Measurements from ENCODE around the gene ZNRF2.
A peak's percentile ranks its signal among the peaks of the same experiment; 100 is the strongest.
"Not testable (repeated sequence)": the region's sequence is repeated elsewhere in the genome, so short reads cannot be mapped to it uniquely, and the experiment has no call there.

Gene ZNRF2

DNA sequence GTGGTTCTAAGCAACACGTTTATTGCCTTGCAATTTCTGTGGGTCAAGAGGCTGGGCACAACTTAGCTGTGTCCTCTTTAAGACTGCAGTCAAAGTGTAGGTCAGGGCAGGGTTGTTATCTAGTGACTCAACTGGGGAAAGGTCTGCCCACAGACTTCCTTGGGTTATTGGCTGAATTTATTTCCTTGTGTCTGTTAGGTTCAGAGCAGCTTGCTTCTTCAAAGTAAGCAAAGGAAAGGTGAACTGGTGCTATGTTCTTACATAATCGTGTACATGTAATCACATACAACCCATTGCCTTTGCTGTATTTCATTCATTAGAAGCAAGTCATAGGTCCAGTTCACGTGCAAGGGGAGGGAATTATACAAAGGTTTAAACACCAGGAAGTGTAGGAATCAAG is 5.9 kb downstream of the ZNRF2 start:
- DNase-seq (ENCODE audit: low spot score), result not testable (repeated sequence)

DNA sequence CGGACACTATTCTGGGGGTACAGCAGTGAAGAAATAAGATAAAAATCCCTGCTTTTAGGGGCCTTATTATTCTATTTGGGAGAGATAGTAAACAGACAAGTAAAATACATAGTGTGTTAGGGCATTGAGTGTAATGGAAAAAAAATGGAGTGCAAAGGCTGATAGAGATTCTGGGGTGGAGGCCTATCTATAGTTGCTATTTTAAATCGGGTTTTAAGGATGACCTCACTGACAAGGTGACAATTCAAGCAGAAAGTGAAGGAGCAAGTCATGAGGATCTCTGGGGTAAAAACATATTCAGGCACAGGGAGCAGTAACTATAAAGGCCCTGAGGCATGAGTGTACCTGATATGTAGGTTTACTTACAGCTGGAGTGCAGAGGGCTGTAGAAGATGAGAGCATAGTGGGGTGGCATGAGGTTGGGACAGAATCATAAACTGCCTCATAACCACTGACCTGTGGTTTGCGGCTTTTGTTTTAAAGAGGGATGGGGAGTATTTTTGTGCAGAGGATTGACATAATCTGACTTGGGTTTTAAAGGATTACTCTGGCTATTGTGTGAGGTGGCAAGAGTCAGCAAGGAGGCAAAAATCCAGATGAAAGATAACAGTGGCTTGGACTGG is 8.1 kb downstream of the ZNRF2 start:
- DNase-seq (ENCODE audit: low spot score), result not testable (repeated sequence)

DNA sequence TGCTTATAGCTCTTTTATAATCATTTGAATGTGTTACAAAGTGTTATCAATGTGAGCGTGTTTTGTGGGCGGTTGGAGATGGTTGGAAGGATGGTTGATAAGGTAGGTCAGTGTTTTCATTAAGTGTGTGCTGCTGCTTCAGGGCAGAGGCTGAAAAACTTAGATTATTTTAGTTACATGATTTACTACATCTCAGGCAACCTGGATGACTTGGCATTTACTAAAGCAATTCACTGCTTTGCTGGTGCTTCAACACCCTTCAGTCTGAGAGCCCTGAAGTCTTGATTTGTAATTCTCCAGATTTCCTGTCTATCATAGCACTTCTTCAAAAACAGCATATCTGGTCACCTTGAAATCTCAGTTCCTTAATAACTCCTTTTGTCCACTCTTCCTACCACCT is 11.9 kb downstream of the ZNRF2 start:
- not testable (repeated sequence) for DNase-seq (ENCODE audit: low spot score)

DNA sequence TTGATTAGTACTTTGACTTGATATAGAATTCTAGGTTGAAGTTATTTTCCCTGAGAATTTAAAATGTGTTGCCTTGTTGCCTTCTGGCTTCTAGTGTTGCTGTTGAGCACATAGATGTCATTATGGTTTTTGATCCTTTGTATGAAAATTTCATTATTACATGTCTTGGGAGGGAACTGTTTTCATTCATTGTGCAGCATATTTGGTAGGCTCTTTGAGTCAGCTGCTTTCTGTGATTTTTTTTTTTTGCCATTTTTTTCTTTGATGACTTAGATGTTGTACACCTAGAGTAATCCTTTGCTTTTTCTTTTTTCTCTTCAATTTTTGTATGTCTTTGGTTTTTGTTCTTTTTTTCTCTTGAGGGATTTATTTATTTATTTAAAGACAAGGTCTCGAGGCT is 13.1 kb downstream of the ZNRF2 start:
- not testable (repeated sequence) for DNase-seq (ENCODE audit: low spot score)

DNA sequence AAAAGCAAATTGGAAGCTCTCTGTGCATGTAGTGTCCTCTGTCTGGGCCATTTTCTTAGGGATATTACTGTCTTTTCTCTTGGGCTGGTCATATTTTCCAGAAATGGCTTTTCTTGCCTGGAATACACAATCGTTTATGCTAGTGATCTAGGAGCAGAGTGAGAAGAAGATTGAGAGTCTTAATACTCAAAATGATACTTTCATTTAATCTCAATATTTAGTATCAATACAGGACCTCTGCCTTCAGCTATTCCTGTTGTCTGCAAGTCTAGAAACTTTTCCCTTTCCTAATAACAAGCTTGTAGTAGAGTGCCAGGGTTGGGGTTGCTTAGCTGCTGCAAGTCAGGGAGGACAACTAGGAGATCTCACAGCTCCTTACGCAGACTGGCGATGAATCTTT is 14.0 kb downstream of the ZNRF2 start:
- DNase-seq (ENCODE audit: low spot score), result not testable (repeated sequence)

DNA sequence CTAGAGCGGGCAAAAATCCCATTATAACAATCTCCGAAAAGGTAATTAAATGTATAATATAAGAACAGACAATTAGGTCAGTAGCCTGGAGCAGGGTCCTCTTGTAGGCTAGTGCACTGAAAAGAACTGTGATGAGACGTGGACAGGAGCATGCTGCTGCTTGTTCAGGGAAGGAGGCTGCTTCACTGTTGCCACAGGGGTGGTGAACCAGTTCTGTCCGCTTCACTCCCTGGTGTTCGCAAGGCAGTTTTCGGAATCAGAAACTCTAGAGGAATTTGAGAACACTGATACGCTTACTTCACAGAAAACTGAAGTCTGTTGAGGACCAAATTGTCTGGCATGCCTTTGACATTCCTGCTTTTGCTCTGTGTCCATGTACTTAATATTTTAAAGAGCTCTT is 17.4 kb downstream of the ZNRF2 start:
- no peak for DNase-seq (ENCODE audit: low spot score)

DNA sequence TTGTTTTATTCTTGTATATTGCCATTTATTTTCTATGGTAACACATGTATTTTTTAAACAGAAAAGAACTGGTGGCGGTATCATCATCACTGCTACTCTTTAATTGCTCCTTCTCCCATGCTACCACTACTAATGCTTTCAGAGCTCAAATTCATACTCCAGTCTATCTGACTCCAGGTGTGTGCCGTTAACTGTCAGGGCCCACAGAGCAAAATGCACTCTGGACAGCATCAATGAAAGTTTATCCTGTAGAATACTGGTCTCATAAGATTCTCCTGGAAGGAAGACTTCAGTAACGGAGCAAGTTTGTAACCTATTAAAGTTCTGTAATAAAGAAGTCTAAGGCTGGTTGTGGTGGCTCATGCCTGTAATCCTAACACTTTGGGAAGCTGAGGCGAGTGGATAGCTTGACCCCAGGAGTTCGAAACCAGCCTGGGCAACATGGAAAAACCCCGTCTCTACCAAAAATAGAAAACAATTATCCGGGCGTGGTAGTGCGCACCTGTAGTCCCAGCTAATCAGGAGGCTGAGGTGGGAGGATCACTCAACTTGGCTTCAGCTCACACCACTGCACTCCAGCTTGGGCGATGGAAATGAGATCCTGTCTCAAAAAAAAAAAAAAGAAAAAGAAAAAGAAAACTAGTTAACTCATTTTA is 18.4 kb downstream of the ZNRF2 start:
- DNase-seq (ENCODE audit: low spot score), result no peak

DNA sequence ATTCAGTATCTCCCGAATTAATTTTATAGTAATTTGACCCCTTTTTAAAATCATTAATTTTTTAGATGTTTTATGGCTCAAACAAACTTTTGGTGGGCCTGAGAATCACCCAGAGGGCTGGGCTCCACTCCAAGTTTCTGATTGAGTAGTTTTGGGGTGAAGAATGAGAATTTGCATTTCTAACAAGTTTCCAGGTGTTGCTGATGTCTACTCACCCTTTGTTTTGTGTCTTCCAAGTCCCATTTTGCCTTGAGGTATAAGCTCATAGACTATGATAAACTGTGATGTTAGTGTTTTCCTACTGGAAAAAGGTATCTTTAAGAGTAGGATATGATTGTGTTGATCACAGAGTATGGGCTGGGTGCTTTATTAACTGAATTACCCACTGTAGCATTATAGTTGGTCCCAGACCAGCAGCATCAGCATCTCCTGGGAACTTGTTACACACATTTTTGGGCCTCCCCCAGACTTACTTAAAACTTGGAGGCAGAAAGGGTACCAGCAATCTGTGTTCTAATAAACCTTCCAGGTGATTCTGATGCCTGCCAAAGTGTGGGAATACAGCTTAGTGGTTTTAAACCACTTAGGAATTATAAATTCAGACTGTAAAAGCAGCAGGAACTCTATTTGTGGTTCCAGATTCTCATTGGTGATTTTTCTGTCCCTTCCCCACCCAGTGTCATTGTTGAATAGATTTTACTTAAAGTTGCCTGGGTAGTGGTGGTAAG is 19.1 kb downstream of the ZNRF2 start:
- DNase-seq (ENCODE audit: low spot score), result no peak

DNA sequence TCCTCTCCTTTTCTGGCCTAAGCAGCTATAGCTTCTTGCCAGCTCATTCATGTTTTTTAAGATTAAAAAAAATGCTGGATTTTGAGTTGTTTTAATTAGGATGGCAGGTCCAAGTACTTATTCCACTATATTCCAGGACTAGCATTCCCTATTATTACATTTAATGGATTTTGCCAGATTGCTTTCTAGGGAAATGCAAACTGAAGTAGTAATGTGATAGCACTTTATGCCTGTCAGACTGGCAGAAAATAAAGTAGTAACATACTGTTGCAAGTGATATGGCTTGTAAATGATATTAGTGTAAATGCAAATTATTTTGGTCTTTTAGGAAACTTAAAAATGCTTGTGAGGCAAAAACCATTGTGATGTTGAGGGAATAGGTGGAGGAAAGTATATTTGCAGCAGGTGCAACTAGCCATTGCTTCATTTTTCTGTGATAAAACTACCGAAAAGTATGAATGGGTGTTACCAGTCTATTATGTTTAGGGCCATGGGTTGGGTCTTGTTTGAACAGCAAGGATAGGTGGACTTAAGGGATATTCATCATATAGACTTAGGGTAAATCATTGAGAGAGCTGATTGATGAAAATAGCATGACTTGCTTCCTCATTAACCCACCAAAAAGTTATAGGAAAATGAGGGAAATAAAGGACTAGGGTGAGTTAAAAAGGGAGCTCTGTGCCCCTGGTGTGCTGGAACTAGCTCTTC is 19.9 kb downstream of the ZNRF2 start:
- no peak for DNase-seq (ENCODE audit: low spot score)

DNA sequence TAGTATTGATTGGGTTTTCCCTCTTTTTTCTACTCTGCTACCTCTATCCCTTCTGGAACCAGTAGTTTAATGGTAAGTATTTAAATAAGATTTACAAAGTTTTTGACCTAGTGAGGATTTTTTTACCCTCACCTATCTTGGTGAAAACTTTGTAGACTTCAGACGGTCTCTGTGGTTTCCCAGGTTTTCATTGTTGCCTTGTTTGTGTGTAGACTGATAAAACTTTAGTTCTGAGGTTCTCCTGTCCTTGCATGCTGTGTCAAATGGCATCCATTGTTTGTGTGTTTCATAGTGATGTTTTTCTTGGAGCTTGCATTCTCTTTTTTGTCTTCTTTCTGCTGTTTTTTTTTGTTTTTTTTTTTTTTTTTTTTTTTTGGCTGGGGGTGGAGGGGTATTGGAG is 22.6 kb downstream of the ZNRF2 start:
- DNase-seq (ENCODE audit: low spot score), result no peak

DNA sequence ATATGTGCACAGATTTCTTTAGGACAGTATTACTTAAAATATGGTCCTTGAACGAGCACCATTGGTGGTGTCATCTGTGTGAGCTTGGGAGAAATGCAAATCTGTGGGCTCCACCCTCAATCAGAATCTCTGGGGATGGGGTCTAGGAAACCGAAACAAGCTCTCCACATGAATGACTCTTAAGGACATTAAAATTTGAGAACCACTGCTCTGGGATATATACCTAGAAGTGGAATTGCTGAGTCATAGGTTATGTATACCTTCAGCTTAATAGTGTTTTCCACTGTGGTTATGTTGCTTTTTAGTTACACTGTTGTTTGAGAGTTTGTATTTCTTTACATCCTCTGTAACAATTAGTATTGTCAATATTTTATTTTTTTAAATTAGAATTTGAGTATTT is 24.0 kb downstream of the ZNRF2 start:
- DNase-seq (ENCODE audit: low spot score), result no peak

DNA sequence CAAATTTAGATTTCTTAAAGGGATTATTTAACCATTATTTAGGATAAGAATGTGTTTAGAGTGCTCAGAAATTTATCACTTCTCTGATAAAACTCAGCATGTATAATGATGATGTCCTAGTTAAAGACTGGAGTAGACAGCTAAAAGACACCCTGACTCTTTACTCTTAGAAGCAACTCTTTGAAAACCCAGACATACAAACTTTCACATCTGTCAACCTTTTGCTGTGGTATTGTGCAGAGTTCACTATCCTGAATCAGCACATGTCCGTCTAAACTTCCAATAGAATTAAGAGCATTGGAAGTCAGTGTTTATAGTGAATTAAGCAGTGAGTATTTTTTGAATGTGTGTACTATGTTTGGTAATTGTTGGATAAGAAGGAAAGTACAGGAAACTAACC is 24.9 kb downstream of the ZNRF2 start:
- no peak for DNase-seq (ENCODE audit: low spot score)

DNA sequence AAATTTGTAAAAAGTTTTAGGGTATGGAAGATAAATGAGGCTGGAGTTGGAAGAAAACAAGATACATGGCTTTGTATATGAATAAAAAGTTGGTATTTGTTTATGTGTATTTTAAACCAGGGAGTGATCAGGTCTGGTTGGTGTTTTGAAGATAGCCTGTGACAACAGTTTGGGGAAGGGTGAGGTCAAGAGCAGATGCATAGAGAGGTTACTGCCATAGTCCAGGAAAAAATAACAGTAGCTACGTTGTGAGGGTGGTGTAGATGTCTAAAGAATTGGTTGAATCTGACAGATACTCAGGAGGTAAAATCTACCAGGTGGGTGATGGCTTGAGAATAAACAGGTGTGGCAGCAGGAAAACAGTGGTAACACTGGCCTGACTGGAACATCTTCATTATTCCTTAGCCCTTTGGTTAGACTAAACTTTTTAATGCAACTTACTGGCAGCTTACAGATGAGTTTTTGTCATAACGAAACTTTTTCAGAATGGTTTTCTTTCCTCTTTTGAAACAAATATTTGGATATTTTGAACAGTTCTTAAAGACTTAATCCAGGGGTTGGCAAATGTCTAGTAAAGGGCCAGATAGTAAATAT is 25.5 kb downstream of the ZNRF2 start:
- no peak for DNase-seq (ENCODE audit: low spot score)

DNA sequence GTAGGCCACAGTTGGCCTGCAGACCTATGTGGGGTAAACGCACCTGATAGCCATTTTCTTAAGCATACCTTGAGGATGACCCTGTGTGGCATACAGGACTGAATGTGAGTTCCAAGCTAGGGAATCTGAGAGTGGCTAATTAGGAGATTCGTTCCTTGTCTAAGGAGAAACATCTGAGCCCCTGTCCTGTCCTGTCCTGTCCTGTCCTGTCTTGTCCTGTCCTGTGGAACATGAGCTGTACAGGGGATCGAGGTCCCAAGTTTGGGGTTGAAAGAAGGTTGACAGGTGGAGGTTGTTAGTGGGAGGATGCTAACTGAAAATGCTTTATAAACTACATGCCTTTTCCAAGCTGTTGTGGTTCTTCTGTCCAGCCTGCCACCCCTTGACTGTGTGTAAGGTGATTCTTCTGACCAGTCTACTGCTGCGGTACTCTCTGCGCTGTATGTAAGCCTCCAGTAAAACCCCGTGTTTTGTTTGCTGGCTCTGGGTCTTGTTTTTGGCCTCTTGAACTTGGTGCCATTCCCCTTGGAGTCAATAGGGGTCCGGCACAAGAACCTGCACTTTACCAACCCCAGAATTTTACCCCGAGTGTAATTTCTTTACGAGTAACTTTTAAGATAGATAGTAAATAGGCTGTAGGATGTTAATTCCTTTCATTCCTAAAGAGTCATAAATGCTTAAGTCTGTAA is 26.4 kb downstream of the ZNRF2 start:
- no peak for DNase-seq (ENCODE audit: low spot score)

DNA sequence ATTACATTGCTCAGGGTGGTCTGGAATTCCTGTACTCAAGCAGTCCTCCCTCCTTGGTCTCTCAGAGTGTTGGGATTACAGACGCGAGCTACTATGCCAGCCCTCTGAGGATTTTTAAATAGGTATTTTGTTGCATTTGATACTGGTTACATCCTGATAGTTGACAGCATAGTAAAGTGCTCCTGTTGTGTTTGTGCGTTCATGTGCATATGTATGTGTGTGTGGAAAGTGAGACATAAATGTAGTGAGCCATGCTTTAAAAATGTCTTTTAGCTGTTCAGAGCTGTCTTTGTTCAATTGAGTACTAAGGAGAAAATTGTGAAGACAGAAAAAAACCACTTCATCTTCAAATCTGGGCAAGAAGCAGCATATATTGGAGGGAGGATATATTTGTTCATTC is 27.8 kb downstream of the ZNRF2 start:
- no peak for DNase-seq (ENCODE audit: low spot score)

DNA sequence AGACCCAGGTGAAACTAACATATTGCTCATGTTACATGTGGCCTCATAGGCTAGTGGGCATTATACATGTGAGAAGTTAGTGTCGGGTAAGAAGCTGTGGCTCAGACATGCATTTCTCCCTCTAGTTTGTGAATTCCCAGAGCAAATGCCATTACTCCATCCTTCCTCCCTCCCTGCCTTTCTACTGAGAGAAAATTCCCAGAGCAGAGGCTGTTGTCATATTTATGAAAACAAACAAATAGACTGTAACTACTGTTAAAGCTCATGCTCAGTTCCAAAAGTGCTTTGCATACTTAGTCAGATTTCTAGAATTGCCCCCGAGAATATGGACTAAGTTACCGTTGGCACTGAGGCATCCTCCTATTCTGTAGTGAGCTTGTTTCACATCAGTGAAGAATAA is 29.0 kb downstream of the ZNRF2 start:
- DNase-seq (ENCODE audit: low spot score), result no peak

DNA sequence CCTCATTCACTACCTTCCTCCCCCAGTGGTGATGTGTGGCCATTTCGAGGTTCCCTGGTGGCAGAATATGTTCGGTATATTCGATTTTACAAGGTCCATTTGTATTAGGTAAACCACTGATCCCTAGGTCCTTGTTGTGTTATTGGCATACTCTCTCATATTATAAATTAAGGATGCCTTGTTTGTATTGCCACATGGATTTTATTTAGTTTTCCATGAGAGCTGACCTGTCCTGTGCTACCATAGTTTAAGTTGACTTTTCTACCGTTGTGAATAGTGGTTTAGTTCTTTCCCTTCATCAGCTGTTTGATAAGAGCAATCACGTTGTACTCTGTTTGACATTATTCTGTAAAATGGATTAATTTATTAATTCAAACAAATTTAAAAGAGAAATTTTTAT is 29.4 kb downstream of the ZNRF2 start:
- no peak for DNase-seq (ENCODE audit: low spot score)

DNA sequence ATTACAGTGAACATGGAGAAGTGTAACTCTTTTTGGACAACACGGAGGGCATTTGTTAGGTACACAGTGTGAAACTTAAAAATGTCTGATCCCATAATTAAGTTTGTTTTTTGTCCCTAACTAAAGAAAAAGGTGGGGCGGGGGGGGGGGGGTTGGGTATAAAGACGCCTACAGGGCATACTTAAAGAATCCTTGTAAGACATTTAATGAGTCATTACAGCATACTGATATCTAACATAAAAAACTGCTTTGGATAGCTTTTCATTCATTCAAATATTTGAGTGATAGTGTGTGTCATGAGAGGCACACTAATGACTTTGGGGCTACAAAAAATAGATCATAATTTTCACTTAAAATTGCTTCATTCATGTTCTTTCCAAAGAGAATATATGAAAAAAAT is 31.2 kb downstream of the ZNRF2 start:
- DNase-seq (ENCODE audit: low spot score), result no peak

DNA sequence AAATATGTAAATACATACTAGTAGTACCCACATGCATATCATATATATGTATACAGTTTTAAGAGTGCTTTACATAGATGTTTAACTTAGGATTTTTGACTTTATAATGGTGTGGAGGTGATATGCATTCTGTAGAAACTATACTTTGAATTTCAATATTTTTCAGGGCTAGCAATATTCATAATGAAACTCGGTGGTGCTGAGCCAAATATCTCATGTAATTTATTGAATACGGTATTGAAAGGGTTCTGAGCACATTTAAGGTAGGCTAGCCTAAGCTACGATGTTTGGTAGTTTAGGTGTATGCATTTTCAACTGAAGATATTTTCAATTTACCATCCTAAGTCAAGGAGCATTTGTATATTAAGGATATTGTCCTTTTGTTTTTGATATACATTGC is 36.0 kb downstream of the ZNRF2 start:
- DNase-seq (ENCODE audit: low spot score), result no peak

DNA sequence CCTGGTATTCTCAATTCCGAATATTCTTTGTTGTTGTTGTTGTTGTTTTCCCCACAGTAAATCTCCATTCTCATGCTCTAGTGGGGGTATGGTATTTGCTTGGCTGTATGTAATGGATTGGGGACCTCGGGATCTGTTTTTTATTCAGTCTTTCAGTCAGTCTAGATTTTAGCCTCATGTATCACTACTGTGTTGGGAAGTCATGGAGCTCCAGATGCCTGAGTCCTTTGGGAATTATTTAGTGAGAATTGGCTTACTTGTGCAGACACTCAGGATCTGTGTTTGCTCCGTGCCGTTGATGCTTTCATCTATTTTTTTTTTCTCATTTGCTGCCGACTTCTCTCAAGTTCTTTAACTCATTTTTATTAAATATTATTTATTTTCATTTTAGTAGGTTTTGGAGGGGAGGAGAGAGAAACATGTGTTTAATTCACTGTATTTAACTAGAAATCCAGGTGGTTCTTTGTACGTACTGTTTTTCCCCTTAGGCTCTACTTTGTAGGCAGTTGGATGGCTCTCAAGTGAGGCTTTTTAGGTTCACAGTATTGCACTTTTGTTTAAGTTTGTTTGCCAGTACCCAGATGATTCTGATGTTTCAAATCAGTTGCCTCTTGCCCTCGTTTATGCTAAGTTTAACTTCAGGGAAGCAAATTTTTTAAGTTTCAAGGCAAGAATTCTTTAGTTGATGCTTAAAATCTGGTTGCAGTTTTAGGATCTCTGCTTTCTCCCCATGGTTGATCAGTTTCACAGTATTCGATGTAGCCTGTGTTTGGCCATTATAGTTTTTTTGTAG is 36.9 kb downstream of the ZNRF2 start:
- peak; percentile 7 for DNase-seq (ENCODE audit: low spot score)

DNA sequence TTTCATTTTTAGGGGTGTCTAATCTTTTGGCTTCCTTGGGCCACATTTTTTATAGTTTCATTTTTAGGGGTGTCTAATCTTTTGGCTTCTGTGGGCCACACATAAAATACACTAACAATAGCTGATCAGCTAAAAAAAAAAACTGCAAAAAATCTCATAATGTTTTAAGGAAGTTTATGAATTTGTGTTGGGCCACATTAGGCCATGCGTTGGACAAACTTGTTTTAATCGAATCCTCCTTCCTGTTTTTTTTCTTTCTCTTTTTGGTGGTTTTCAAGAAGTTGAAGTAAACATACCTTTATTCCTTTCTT is 37.4 kb downstream of the ZNRF2 start:
- no peak for DNase-seq (ENCODE audit: low spot score)

All from AG08395 (cell line).